HepG2 (cell line): ENCODE measurements around the gene NYAP1. TPM values are rescaled to one million over a fixed set of nuclear protein-coding genes. Genes with fewer than 3 reads are reported as not detected.

Experiments
- ATAC-seq: fragments of 200-7000 bp; cut with Tn5 transposase; 3 replicates; pipeline ENCODE4 v1.9.1; 2020; ENCODE audit warnings: mild to moderate bottlenecking, moderate library complexity
- BruUV-seq: library from RNA; stranded (reverse); fragments of 400-500 nt; replicated peaks from 2 replicates; lab custom pipeline; 2021; lab: Mats Ljungman, UMichigan
- CTCF ChIA-PET: fragments of 300-600 bp; formaldehyde crosslinking; extraction: SDS; loops from one replicate; lab custom pipeline; 2021; ENCODE audit warnings: low total read pairs, inconsistent platforms, low intra/inter-chr PET ratio; lab: Yijun Ruan, JAX
- POLR2A ChIA-PET: fragments of 350-600 bp; sonication (Branson Sonifier 250); formaldehyde crosslinking; loops from one replicate; lab custom pipeline; 2020; ENCODE audit warnings: antibody characterized with exemption, inconsistent platforms; lab: Yijun Ruan, JAX
- DNase-seq: peaks from one replicate; pipeline ENCODE4 v3.0.0-alpha.2; 2015; ENCODE audit warnings: low spot score
- FAIRE-seq: peaks from 3 replicates; lab custom pipeline; 2011; peaks lifted over from hg19 to GRCh38; lab: Jason Lieb, UNC
- H2AFZ ChIP-seq: one replicate; pipeline ENCODE4 v1.6.1; 2011; ENCODE audit warnings: low read length, inconsistent platforms
- H3K27ac ChIP-seq: fragments of 300-600 bp; 3 replicates; pipeline ENCODE4 v1.8.0; 2011; ENCODE audit warnings: mixed run types, mild to moderate bottlenecking, mixed read lengths, low read length, inconsistent platforms; ENCODE audit not compliant: insufficient read depth; ENCODE audit errors: extremely low read length
- H3K27me3 ChIP-seq, 2 experiments: fragments of 200-600 bp in 1 of 2; 2 replicates in 1 of 2; 3 replicates in 1 of 2; pipeline versions ENCODE4 v1.6.0 to v1.8.0; 2011; ENCODE audit warnings: low read length in 2 of 2, mild to moderate bottlenecking in 2 of 2, moderate library complexity in 2 of 2, inconsistent platforms in 1 of 2; ENCODE audit not compliant: insufficient read depth in 2 of 2, control insufficient read depth in 1 of 2
- H3K36me3 ChIP-seq, 2 experiments: fragments of 200-600 bp in 1 of 2; replicated peaks in 1 of 2; 2 replicates in 1 of 2; 3 replicates in 1 of 2; pipeline versions ENCODE4 v1.5.1 to v1.8.0; 2011; ENCODE audit warnings: low read length in 2 of 2, inconsistent platforms in 1 of 2; ENCODE audit not compliant: insufficient read depth in 2 of 2, control insufficient read depth in 1 of 2
- H3K4me1 ChIP-seq: 2 replicates; pipeline ENCODE4 v1.5.1; 2012; ENCODE audit warnings: low read length, inconsistent platforms; ENCODE audit not compliant: insufficient read depth
- H3K4me2 ChIP-seq: 2 replicates; pipeline ENCODE4 v1.6.0; 2011; ENCODE audit warnings: low read depth, low read length, inconsistent platforms
- H3K4me3 ChIP-seq, 3 experiments: fragments of 200-600 bp in 1 of 3; sonication (generic), shearing (Covaris generic) in 1 of 3; replicated peaks in 1 of 3; 2 replicates each; pipeline ENCODE4 v1.5.1; 2011 to 2016; ENCODE audit warnings: low read length in 3 of 3, inconsistent platforms in 2 of 3, low read depth in 2 of 3, mild to moderate bottlenecking in 2 of 3, control low read depth in 1 of 3, mixed read lengths in 1 of 3; ENCODE audit not compliant: insufficient read depth in 1 of 3
- H3K79me2 ChIP-seq: one replicate; pipeline ENCODE4 v1.6.1; 2011; ENCODE audit warnings: low read length, inconsistent platforms; ENCODE audit not compliant: insufficient read depth
- H3K9ac ChIP-seq: 2 replicates; pipeline ENCODE4 v1.6.0; 2011; ENCODE audit warnings: mild to moderate bottlenecking, low read depth, low read length, inconsistent platforms; ENCODE audit not compliant: insufficient read depth
- H3K9me3 ChIP-seq: 2 replicates; pipeline ENCODE4 v1.5.1; 2012; ENCODE audit warnings: mild to moderate bottlenecking, low read length
- H4K20me1 ChIP-seq: 2 replicates; pipeline ENCODE4 v1.6.0; 2011; ENCODE audit warnings: inconsistent platforms, mild to moderate bottlenecking, low read length, moderate library complexity; ENCODE audit not compliant: insufficient read depth
- ARID2 ChIP-seq: sonication (generic); formaldehyde crosslinking; IDR thresholded peaks from 2 replicates; pipeline ENCODE4 v1.8.1; 2022; ENCODE audit warnings: mild to moderate bottlenecking, missing genetic modification reagents, borderline replicate concordance
- GATAD2A ChIP-seq: IDR thresholded peaks from 2 replicates; pipeline ENCODE4 v1.6.1; 2016
- KDM1A ChIP-seq: IDR thresholded peaks from 2 replicates; pipeline ENCODE4 v1.6.1; 2016; ENCODE audit warnings: missing compliant biosample characterization
- SRY ChIP-seq: sonication (generic); formaldehyde crosslinking; IDR thresholded peaks from 2 replicates; pipeline ENCODE4 v1.8.0; 2022; ENCODE audit warnings: mild to moderate bottlenecking, missing genetic modification reagents
- ZNF687 ChIP-seq: sonication (generic); formaldehyde crosslinking; IDR thresholded peaks from 2 replicates; pipeline ENCODE4 v1.5.1; 2020; ENCODE audit warnings: mild to moderate bottlenecking, missing genetic modification reagents, moderate library complexity
- WGBS: methylation state at CpG from one replicate; pipeline ENCODE4 v1.1.6; 2017; ENCODE audit warnings: low lambda C conversion rate; 5-methylcytosine and 5-hydroxymethylcytosine counted together
- in situ Hi-C: cut with HindIII; loops from 2 replicates; pipeline ENCODE4 v1.10.0; 2017; ENCODE audit warnings: low pct_unique_long_range_greater_than_20kb; ENCODE audit not compliant: extremely low pct_ligation_motif_present
- intact Hi-C: fragments of 100-400 bp; cut with micrococcal nuclease; formaldehyde crosslinking; loops from one replicate; pipeline ENCODE4 v1.10.0; 2022; ENCODE audit not compliant: unreplicated experiment
- polyA plus RNA-seq, 8 experiments: library from polyadenylated mRNA; depleted of rRNA in 3 of 8; stranded (reverse) in 7 of 8; unstranded in 1 of 8; fragments of >200 nt; fragmentation: Illumina TruSeq in 4 of 8; extraction: Trizol in 4 of 8; gene quantifications; 2 replicates each; pipeline versions ENCODE4 v1.2.1 to v1.2.3, GENCODE V29; 2011 to 2016; ENCODE audit warnings: low read depth in 4 of 8, missing spikeins in 1 of 8, mixed read lengths in 1 of 8; ENCODE audit not compliant: insufficient read depth in 1 of 8
- total RNA-seq, 5 experiments: library from RNA; depleted of rRNA; stranded (reverse); fragments of >200 nt; fragmentation: Illumina TruSeq; extraction: Trizol; gene quantifications; 2 replicates each; pipeline ENCODE4 v1.2.3, GENCODE V29; 2016; ENCODE audit warnings: low read depth in 1 of 5

The NYAP1 gene
- total and polyA plus RNA-seq, 2 of the 13 experiments (the other 11 are each of a cell fraction or from before 2014, with no cell fraction given), result 0.15 to 0.46 TPM

- Histone ChIP-seq H4K20me1 (no peaks in the 10 kb centered on the region), H2AFZ (no peak overlapping the region), H3K27ac (no peak overlapping the region), H3K9ac (no peak overlapping the region), H3K4me1 (peaks cover 65% of the 10 kb centered on the region), H3K9me3 (no peaks in the 10 kb centered on the region), H3K79me2 (no peaks in the 10 kb centered on the region), H3K4me3 (no peak overlapping the region), H3K36me3 (no peaks in the 10 kb centered on the region), H3K27me3 (peaks cover 3 to 41% of the 10 kb centered on the region in 2 experiments), H3K4me2 (no peak overlapping the region)
- no peak for ATAC-seq
- POLR2A ChIA-PET, result interaction anchor here (0.6 kb wide), 1 partner anchor 311 kb away, joined by 3 read pairs; the partner anchor contains the start of gene GPC2
- no peak for FAIRE-seq
- TF ChIP-seq KDM1A (CRISPR knock-in tag), result no peak
- TF ChIP-seq ZNF687, result peak; percentile 4; the same call in 1 of the 2 replicates
- no peak for TF ChIP-seq ARID2 (CRISPR knock-in tag)
- no peak for TF ChIP-seq GATAD2A (CRISPR knock-in tag)
- TF ChIP-seq SRY (CRISPR knock-in tag), result no peak
- 65% methylated on average over 18 of the region's 44 CpGs for WGBS
- no TSS peak for BruUV-seq
- in situ Hi-C loops, result loop anchor here (5.0 kb wide), 1 partner anchor 79 kb away; no protein-coding TSS in a partner anchor
- DNase-seq, result no peak
- CTCF ChIA-PET, result no interaction called here
- intact Hi-C loops, result no loop called here
These were observed 4.8 kb downstream of the NYAP1 start for GRCh38 chr7:100488333-100489095.
